AG09319 (cell line): ENCODE results near the gene PSMD11.

Source experiments
- DNase-seq: peaks from one replicate; pipeline ENCODE4 v3.0.0-alpha.2; 2010; ENCODE audit warnings: low read depth; ENCODE audit errors: extremely low read depth
- TF ChIP-seq, protein P1 (sequence below): IDR thresholded peaks from 2 replicates; pipeline ENCODE4 v1.5.1; 2011; ENCODE audit warnings: low read depth, mild to moderate bottlenecking, inconsistent platforms, low read length, moderate library complexity

The PSMD11 gene

DNA sequence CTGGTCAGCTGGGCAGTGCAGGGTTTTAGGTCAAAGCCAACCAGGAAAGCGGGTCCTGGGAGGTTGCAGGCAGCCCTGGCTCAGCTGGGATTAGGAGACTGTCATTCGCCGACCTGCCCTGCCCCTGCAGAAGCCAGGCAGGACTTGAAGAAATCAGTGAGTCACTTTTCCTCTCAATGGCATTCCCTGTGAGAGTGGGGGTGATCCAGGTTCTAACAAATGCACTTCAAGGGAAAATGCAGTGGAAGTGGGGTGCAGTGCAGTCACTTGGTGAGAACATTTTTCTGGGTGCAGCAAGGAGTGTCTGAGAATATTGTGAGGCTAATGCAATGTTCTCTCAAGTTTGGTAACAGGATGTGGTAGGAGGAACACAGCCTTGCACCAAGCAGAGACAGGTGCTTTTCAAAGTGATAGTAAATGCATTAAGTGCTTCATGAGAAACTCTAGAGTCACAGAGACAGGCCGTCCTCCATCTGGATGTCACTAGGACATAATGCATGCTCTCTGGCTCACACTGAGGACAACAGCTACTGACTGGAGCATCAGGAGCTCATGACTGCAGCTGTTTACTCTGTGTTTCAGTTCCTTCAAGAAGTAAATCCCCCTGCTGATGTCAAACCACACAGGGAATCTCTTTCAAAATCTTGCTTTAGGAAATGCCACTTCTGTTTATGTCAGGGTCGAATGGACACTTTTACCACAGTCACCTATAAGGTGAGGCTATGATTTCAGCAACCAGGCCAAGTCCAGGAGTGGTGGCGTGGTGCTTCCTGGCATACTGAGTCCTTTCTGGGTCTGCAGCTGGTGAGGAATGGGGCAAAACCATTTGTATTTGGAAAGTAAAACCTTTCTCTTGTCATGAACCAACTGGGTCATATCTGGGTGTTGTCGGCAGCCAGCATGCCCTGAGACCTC is 59.2 kb downstream of the PSMD11 start:
- TF ChIP-seq, protein P1, sequence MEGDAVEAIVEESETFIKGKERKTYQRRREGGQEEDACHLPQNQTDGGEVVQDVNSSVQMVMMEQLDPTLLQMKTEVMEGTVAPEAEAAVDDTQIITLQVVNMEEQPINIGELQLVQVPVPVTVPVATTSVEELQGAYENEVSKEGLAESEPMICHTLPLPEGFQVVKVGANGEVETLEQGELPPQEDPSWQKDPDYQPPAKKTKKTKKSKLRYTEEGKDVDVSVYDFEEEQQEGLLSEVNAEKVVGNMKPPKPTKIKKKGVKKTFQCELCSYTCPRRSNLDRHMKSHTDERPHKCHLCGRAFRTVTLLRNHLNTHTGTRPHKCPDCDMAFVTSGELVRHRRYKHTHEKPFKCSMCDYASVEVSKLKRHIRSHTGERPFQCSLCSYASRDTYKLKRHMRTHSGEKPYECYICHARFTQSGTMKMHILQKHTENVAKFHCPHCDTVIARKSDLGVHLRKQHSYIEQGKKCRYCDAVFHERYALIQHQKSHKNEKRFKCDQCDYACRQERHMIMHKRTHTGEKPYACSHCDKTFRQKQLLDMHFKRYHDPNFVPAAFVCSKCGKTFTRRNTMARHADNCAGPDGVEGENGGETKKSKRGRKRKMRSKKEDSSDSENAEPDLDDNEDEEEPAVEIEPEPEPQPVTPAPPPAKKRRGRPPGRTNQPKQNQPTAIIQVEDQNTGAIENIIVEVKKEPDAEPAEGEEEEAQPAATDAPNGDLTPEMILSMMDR = no peak
- no peak for DNase-seq

DNA sequence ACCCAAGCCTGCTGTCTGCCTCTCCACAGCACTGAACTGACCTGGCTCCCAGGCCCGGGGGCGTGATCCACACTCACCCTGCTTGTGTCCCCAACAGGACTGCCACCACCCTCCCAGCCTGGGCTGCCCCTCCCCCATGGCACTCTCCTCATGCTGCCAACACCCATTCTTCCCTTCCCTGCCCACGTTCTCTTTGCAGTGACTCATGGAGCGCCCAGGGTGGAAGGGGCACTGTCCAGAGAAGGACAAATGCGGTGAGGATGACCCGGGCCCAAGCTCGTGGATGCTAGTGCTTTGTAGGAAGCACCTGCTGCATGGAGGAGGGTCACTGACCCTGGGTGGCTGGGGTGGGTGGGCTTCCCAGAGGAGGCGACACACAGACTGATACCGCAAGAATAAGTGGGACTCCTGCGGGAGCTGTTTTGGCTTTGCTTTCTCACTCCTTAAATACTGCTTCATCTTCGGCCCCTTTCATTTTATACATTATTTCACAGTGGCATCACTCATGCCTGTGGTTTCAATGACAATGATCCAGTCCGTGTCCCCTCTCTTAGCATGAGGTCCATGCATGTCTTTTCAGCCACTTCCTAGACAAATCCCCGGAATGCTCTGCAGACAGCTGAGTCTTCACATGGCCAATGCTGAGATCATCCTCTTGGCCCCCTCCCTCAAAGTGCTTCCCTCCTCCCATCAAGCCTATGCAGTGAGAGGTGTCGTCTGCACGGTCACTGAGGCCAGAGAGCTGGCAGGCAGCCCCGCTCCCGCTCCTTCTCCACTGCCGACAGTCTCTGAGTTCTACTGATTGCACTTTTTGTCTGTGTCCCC is 60.1 kb downstream of the PSMD11 start:
- DNase-seq = no peak
- TF ChIP-seq, protein P1 = no peak

DNA sequence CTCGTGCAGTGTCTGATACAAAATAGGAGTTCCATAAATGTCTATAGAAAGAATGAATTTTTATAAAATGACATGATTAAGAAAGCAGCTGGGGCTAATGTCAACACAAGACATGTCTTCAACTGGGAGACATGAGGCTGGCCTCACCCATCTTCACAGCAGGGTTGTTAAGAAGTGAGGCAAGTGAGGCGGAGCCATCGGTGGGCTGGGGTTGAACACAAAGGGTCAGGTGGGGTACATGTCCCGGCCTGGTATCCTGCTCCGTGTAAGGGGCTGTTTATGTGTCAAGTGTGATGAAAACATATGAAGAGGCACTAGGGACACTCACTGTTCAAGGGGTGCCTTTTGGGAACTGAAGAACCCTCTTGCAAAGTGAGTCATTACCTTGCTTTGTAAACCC is 64.6 kb downstream of the PSMD11 start:
- no peak for DNase-seq
- TF ChIP-seq, protein P1 = no peak

DNA sequence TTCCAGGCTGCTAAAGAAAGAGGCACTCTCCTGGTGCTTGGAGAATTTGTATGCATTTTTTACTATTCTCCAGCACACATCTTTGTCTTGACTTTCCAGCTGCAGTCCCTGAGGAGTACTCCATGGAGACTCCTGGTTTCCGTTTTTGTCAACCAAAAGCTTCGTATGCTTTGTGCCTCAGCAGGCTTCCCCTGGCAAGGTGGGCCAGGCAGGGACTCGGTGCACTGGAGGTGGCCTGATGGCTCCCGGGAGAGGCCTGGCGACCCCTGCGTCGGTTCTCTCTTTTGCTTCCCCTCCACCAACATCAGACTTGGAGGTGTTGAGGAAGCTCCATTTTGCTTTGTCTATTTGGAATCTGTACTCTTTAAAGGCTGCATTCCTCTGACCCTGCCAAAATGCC is 66.2 kb downstream of the PSMD11 start:
- TF ChIP-seq, protein P1 = no peak
- DNase-seq = no peak

DNA sequence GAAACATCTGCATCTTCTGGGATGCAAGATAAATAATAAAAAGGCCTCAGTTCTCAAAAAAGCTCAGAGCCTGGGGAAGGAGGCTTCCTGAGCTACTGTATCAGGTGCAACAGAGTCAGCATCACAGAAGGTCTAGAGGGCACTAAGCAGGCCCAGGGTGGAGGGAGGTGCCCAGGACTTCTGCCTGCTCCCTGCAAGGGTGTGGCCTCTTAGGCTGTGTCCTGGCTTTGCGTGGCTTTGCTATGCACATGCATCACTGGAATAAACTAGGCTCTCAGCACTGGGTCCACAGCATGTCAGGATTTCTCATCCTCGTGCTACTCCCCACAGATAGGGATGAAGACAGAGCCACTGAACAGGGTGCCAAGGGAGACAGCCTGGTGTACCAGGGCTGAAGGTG is 68.0 kb downstream of the PSMD11 start:
- TF ChIP-seq, protein P1 = no peak
- DNase-seq = no peak

DNA sequence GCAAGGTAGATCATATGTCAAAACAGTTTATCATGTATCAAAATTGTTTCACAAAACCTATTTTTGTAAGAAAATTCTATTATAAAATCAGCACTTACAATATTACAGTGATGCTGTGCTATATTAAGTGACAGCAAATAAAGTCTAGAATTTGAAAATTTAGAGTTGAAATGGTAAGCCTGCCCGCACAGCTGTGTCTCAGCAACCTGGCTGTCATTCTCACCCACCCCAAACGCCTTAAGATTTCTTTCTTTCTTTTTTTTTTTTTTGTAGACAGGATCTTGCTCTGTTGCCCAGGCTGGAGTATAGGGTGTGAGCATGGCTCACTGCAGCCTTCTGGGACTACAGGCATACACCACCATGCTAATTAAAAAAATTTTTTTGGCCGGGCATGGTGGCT is 69.3 kb downstream of the PSMD11 start:
- TF ChIP-seq, protein P1 = no peak
- DNase-seq = no peak

DNA sequence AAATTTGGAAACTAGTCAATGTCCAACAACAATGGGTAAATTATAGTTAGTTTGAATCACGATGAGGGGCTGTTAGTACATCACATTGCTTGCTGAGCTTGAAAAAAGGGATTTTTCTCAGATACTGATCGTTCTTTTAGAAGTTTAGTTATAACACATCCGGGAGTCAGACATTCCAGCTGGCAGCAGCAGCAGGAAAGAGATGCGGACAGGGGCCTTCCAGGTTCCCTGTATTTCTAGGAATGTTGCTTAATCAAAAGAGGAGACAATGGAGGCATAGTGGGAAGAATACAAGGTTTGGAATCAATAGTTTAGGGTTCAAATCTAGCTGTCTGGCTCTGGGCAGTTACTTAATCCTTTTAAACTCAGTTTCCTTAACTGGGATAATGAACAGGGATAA is 70.3 kb downstream of the PSMD11 start:
- TF ChIP-seq, protein P1 = no peak
- no peak for DNase-seq
